Keratinocyte (primary cell): ENCODE measurements around the gene CPOX.

Experiments
- CTCF ChIP-seq, 3 experiments: IDR thresholded peaks in 1 of 3; conservative IDR thresholded peaks in 1 of 3; optimal IDR thresholded peaks in 1 of 3; 2 replicates in 2 of 3; 3 replicates in 1 of 3; pipeline versions ENCODE3 to v1.5.1; 2011; ENCODE audit warnings: low read length in 3 of 3, mild to moderate bottlenecking in 3 of 3, moderate library complexity in 2 of 3, control low read depth in 1 of 3, inconsistent platforms in 1 of 3; ENCODE audit not compliant: insufficient read depth in 2 of 3; ENCODE audit errors: extremely low read depth in 1 of 3
- EZH2 ChIP-seq: IDR thresholded peaks from one replicate; pipeline ENCODE4 v1.6.1; 2012; ENCODE audit warnings: inconsistent platforms, mild to moderate bottlenecking, low read length, moderate library complexity

GRCh38 chr3:98554580-98554979 lies 38.8 kb downstream of the CPOX start:
- TF ChIP-seq CTCF (optimal IDR thresholded peaks at IDR 0.05 in 1 of 3, IDR thresholded peaks at IDR 0.05 in 1 of 3, conservative IDR thresholded peaks at IDR 0.05 in 1 of 3; ENCODE audit: extremely low read depth in 1 of 3, insufficient read depth in 2 of 3, low read length in 3 of 3) (no peak), EZH2 (no peak)
